NCI-H446 (cell line): ENCODE measurements around the gene SV2A.
"Not testable (repeated sequence)": the region's sequence is repeated elsewhere in the genome, so short reads cannot be mapped to it uniquely, and the experiment has no call there.

Experiments
- DNase-seq, 2 experiments: peaks; one replicate each; lab custom pipeline; 2025; lab: John Stamatoyannopoulos, UW

SV2A gene

DNA sequence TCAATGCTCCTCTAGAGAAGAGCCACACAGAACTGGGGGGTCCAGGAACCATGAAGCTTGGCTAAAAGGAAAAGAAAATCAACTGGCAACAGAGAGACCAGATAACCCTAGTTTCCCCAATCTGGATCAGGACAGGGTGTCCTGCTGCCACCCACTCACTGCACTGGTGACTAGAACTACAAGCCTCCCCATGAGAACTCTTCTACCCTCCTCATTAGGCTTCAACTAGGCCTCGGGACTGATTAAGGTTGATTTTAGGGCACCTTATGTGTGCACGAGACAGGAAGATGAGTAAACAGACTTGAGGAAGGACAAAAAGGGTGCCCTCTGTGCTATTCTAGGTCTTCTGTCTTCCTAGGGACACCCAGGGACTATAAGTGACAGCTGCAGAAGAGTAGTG, 12.2 kb upstream of the SV2A start:
- no peak for DNase-seq

DNA sequence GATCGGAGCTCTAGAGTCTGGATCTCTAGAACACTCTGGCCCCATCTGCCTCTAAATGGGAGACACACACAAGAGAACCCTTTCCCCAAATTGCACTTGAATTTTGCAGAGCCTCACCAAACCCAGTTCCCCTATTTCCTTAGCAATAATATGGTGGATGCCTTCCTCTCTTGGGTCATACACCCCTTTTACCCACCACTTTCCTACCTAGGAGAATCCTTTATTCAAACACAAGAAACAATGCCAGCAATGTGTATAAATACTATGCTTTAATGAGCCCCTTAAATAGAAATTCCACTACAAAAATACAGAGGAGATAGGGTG, 10.7 kb upstream of the SV2A start:
- DNase-seq = no peak

DNA sequence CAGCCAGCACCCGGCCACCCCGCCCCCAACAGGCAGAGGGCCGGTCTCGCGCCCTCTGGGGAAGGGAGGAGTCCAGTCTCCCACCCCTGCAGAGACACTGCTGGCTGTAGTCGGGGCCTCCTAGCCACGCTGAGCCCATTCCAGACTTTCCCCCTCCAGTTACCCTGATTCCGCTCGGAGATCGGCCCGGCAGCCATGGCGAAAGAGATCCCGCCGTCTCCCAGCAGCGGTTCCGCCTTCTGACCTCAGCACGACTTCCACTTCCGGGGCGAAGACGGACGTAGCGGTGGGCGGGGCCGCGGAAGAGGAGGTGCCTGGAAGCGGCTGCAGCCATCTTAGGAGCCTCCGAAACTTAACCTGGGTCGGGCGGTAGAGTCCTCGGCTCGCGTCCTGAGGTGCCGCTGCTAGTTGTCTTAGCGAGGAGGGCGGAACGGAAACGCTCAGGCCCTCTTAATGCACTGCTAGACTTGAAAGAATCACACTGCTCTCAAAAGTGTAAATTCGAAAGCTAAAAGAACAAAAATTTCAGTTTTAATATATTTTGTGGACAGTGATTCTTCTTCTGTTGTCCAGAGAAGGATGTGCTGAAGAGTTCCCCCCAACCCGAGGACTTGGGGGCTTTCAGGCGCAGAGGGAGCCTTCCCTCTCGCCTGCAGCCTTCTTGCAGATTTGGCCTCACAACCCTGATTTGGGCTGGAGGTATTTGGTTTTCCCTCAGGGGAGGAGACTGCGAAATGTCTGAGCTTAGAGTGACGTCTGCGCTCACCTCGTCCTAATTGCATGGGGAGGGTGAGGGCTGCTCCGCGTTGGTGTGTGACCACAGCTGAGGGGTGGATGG, 10.1 kb upstream of the SV2A start, which contains the start of gene SF3B4:
Gene SF3B4, minus strand, starts transcription at position 241 of the 838 bp plus-strand sequence. Its CDS starts 44 bp downstream, at position 197.
- peak; percentile 87 to 94 for DNase-seq

DNA sequence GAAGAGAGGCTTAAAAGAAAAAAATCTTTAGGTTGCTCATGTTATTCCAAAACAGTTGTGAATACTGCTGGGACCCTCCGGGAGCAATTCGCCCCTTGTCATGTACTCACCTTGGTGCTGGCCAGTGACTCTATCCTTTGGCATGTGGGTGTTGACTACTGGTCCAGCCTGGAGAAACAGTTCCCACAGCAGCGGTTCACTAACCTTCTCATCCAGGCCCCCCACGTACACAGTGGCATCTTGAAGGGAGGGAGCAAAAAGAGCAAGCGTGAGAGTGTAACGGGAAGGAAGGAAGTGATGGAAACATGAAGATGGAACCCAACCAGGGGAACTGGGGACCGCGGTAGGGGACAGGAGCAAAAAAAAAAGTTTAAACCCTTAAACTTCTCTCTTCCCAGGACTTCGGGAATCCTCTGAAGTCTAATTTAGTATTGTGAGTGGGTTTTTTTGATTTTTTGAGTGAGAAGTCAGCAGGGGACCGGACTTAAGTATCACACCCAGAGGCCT, 9.5 kb upstream of the SV2A start:
- no peak for DNase-seq

DNA sequence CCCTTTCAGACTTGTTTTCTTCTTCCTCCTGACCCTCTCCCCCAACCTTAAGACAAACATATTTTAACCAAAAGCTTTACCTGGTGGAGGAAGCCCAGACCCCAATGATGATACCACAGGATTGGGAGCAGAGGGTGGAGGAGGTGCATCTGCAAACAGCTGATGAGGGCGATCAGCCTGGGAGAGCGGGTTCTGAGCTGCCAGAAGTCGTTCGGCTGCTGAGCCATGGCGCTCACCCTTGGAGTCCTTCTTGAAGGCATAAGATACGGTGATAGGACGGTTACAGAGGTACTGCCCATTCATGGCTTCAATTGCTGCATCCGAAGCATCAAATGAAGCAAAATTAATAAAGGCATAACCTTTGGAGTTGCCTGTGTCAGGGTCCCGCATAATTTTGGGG, 8.7 kb upstream of the SV2A start:
- DNase-seq = no peak

DNA sequence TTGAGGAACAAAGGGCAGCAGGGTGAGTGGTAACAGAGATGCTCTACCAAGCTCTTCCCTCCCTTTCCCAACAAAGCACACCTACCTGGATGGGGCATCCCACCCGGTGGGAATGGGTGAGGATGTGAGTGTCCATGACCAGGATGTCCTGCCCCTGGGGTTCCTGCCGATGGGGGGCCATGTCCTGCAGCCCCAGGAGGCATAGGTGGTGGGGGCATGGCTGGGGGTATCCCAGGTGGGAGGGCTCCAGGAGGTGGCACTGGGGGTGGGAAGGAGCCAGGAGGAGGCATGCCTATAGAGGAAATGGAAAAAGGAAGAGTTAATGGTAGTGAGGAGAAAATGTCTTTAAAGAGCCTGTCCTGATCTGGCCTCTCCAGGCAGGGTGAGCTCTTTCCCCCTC, 8.1 kb upstream of the SV2A start:
- DNase-seq = no peak

DNA sequence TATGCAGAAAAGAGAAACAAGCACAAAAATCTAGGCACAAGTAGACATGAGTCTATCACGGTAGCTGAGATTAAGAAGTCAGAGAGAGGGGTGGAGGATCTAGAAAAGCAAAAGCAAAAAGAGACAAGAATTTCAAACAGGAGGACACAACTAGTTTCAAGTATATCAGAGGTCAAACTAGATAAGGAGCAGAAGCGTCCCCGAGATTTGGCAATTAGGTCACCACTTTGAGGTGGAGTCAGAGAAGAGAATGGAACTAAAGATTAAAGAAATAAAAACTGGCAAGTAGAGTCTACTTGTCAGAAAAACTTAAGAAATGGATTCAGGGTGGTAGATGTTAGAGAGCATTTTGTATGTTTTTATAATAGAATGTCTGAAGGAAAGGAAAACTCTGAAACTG, 7.7 kb upstream of the SV2A start:
- DNase-seq = no peak

GRCh38 chr1:149923626-149924025, 6.0 kb upstream of the SV2A start:
- no peak for DNase-seq

DNA sequence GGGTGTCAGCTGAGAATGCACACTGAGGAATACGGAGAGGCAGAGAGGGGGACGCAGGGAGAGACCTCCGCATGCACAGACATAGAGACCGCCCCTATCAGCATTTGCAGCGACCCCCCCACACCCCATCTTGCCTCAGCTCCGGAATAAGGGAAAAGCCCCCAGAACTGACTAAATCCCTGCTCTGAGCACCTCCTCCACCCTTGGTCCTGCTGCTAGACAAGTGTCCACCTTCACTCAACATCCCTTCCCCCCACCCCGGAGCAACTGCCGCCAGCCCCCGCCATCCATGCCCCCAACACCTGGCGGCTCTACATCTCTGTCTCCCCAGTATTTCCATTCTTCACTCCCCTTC, 769 bp downstream of the SV2A start:
- no peak for DNase-seq

- no peak for DNase-seq
Measured at GRCh38 chr1:149916193-149916897, 1.3 kb downstream of the SV2A start.

- DNase-seq = no peak
Measured at GRCh38 chr1:149915429-149916192, 2.0 kb downstream of the SV2A start.

DNA sequence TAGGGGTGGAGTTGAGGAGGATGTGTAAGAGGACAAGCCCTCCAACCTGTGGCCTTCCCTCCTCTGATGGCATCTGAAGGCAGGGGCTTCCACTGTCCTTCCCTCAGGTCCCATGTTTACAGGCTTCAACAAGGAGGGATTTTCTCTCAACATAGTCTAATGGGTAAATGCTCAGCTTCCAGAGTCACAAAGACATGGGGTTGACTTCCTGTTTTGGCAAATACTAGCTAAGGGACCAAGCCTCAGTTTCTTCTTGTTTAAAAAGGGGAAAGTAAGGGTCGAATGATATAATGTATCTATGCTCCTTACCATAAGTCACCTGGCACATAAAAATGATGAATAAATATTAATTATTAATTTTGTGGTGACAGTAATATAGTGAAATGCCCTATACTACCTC, 3.1 kb downstream of the SV2A start:
- DNase-seq = no peak

DNA sequence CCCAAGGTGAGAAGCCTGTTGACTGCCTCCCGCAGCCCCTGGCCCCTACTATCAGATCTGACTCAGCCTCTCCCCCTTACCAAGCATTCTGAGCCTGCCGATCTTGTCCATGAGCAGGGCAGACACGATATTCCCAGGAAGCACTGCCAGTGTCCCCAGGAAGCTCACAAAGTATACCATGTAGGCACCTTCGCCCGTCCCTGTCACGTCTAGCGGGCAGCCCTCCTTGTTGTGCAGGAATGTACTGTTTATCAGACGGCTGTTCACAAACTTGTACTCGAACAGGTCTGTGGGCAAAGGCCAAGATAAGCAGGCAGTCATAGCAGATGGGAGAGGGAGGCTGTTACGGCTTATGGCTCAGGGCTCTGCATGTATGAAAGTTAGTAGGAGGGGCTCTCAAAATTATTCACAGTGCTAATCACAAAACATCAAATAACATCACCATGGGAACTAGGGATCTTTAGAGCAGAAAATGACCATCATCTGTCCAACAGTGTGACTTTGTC, 11.0 kb downstream of the SV2A start:
- DNase-seq = no peak

- no peak for DNase-seq
Measured at GRCh38 chr1:149903836-149904491, 13.7 kb downstream of the SV2A start.

DNA sequence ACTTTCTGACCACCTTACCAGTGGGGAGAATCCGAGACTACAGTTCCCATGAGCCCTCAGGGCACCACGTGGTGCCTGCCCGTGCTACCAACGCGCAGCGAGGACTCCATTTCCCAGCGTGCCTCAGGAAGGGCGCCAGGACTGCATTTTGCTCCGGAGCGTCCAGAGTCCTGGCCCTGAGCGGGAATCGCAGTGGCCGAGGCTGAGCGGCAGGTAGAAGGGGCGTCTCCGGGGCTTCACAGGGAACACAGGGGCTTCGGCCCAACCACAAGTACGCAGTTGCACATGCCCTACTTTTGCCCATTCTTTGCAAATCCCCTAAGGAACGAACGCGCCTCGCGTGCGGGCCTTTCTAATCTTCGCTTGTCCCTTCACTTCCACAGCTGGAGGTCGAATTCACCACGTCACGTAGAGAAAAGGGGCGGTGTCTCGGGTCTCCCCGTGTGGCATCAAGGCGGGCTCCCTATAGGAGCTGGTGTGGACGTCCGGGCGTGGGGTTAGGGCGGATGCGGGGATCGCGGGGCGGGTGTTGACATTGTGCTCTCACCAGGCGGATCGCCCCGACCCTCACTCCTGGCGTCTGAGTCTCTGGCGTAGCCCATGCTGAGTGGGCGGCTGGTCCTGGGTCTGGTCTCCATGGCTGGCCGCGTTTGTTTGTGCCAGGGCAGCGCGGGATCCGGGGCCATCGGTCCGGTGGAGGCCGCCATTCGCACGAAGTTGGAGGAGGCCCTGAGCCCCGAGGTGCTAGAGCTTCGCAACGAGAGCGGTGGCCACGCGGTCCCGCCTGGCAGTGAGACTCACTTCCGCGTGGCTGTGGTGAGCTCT, 18.0 kb downstream of the SV2A start, which contains the start of gene BOLA1:
Gene BOLA1, plus strand, starts transcription at position 109 of the 825 bp plus-strand sequence. Its CDS starts 492 bp downstream, at position 601.
- peak; percentile 87 to 95 for DNase-seq

GRCh38 chr1:149896575-149896974, 21.1 kb downstream of the SV2A start:
- DNase-seq = no peak

DNA sequence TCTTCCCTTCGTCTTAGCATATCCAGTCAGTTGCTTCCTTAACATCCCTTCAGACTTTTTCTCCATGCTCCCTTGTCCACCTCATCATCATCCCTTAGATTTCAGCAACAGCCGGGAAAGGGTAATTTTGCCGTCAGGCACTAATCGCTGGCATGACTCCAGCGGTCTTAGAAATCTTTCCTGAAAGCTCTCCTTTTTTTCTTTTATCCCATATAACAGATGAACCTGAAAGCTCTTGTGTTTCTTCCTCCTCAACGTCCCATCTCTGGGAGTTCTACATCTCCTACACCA, 28.7 kb downstream of the SV2A start:
- DNase-seq = peak; percentile 27 to 43

DNA sequence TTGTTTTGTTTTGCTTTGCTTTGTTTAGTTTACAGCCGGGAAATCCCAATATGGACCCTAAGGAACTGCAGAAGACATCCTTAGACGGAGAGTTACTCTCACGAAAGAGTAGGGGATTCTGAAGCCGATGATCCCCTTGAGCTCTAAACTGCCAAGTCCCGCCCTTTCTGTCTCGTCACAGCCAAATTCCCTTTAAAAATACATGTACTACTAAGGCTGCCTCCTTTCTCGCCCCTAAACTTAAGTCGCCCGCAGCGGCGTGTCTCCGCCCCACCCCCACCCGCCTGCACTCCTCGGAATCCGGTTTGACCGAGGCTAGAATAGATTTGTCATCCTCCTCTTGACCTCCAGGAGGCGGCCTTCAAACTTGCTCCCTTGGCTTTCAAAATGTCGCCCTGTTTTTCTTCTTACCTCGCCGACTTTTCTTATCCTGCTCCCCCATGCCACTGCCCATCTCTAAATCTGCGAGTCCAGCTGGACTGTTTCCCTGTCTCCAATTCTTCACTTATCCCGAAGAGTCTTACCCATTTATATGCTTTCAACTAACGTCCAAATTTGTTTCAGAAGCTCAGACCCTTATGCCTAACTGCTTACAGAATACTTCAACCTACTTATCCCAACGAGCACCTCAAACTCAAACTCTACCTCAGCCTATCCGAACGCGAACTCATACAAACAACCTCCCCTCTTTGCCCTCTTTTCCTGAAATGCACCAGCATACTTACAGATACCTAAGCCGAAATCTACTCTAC, 29.2 kb downstream of the SV2A start:
- peak; percentile 93 to 97 for DNase-seq

DNA sequence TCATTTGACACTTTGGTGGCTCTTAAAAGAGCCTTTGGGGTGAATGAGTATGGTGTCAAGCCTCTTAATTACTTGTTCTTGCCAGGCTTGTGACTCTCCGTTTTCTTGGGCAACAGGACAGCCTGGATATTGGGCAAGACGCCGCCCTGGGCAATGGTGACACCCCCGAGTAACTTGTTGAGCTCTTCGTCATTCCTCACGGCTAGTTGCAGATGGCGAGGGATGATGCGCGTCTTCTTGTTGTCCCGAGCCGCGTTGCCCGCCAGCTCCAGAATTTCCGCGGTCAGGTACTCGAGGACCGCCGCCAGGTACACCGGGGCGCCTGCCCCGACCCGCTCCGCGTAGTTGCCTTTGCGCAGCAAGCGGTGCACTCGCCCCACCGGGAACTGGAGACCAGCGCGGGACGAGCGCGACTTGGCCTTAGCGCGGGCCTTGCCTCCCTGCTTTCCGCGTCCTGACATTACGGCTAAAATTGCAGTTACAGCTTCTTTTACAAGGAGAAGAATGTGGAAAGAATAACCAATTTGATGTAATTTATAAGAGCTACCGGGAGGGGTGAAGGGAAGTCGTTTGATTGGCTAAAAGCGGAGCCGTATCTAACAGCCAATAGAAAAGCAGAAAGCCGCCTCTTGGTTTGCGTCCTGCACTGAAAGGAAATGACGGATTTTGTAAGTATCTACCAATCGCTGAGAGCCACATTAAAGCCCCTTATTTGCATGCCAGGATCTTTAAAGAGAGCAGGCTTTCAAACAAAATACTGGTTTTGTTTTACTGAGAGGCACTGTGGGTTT, 30.0 kb downstream of the SV2A start:
- DNase-seq = peak; percentile 95 to 98

- DNase-seq = not testable (repeated sequence)
Measured at GRCh38 chr1:149887196-149887455, 30.5 kb downstream of the SV2A start.
